GM21737 (cell line): Measurements from ENCODE around the gene ZNF311.

Experiments used
- ATAC-seq: cut with Tn5 transposase; IDR thresholded peaks from one replicate; pipeline ENCODE4 v1.9.1; 2021; ENCODE audit warnings: mild to moderate bottlenecking, moderate library complexity; ENCODE audit not compliant: unreplicated experiment

The ZNF311 gene

GRCh38 chr6:29005183-29005885 lies at the start of gene ZNF311:
Gene ZNF311, minus strand, starts transcription at chr6:29005315. Its CDS starts 1,361 bp downstream, at chr6:29003954.
- no peak for ATAC-seq

DNA sequence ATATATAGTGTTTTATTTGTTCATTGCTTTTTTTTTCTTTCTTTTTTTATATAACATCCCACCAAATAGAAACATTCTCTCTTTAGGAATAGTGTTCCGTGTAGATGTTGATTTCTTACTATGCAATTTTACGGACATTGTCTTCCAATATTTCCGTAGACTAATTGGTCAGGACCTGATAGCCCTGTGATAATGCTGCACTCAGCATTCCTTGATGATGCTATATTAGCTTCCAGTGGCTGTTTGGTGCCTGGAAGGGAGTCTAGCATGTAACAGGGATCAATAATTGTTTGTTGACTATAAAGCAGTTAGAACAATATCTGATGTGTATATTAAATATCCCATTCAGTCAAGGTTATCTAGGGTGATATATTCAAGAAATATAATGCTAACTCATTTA lies 46.6 kb upstream of the ZNF311 start:
- ATAC-seq = no peak

GRCh38 chr6:29045075-29045474 lies 40.0 kb upstream of the ZNF311 start, which contains the start of gene OR2W1:
Gene OR2W1, minus strand, starts transcription at chr6:29045175. Its CDS starts 0 bp downstream, at chr6:29045175.
- no peak for ATAC-seq

DNA sequence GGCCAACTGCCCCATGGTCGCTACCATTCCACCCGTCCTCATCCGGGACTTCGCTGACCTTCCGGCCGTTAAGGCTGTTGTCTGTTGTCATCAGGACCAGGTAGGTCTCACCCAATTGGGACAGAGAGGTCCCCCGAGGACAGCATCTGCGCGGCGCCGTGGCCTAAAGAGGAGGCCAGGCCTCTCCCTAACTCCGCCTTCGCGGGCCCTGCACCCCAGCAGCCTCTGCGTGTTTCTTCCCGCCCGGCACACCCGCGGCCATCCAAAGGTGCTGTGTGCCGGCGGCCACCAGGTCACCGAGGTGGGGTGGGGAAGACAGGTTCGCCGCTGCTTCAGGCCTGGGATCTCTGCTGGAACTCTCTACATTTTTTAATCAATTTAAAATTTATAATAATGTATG lies 30.8 kb upstream of the ZNF311 start:
- ATAC-seq = no peak

DNA sequence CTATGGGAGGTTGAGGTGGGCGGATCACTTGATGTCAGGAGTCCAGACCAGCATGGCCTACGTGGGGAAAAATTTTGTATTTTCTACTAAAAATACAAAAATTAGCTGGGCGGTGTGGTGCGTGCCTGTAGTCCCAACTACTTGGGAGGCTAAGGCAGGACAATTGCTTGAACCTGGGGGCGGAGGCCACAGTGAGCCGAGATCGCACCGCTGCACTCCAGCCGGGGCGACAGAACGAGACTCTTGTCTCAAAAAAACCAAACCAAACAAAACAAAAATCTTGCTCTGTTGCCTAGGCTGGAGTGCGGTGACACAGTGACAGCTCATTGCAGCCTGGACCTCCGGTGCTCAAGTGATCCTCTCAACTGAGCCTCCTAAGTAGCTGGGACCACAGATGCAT lies 23.7 kb upstream of the ZNF311 start:
- no peak for ATAC-seq

GRCh38 chr6:29025927-29026585 lies 20.9 kb upstream of the ZNF311 start:
- no peak for ATAC-seq

- no peak for ATAC-seq
These were observed 16.3 kb upstream of the ZNF311 start for GRCh38 chr6:29021434-29021833.

- no peak for ATAC-seq
These were observed 14.5 kb upstream of the ZNF311 start for GRCh38 chr6:29019629-29020028.

DNA sequence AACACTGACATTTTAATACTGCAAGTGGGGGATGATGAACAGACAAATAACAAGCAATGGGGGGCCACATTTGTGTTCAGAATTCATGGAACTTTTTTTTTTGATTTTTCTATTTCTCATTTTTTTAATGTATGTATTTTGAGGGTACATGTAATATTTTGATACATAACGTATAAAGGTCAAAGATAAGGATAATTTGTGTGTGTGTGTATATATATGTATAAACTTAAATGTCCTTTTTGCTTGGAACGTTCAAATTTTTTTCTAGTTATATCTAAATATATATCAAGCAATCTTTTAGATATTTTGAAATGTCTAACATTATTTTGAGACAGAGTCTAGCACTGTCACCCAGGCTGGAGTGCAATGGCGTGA lies 12.3 kb upstream of the ZNF311 start:
- ATAC-seq = no peak

DNA sequence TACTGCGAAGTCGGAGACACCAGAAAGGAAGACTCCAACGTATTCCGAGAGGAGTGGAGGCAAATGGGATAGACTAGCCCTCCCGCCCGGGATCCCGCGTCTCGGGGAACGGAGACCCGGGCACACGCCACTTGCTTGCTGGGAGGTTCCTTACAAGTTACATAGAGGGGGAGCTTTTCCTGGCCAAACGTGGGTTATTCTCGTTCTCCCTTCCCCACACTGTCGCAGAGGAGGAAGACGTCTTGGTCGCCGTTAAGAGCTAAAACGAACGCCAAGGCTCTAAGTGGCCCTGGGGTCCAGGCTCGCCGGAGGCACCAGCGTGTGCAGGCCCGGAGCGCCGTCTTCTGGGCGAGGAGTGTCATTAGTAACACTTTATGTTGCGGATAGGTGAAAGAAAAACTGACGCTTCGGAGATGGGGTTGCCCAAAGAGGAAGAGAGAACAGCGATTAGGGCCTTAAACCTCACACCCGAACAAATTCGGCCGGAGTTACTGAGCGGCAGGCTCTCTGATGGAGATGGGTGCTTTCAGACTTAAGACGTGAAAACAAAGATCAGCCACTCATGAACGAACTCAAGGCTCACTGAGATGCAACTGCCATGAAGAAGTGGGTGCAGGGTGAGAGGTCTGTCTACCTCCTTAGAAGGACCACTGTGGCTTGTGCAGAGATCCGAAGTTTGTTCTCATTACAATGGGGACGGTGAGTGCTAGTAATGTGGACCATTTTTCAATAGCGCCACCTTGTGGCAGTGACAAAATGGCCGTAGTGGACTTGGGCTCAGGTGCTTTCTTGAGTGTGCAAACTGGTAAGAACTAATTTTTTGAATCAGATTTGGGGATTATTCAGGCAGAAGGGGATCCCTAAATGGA lies 11.7 kb upstream of the ZNF311 start:
- peak; percentile 77 for ATAC-seq

- no peak for ATAC-seq
These were observed 9.9 kb upstream of the ZNF311 start for GRCh38 chr6:29014729-29015608.

GRCh38 chr6:29011276-29011734 lies 6.2 kb upstream of the ZNF311 start:
- ATAC-seq = no peak

DNA sequence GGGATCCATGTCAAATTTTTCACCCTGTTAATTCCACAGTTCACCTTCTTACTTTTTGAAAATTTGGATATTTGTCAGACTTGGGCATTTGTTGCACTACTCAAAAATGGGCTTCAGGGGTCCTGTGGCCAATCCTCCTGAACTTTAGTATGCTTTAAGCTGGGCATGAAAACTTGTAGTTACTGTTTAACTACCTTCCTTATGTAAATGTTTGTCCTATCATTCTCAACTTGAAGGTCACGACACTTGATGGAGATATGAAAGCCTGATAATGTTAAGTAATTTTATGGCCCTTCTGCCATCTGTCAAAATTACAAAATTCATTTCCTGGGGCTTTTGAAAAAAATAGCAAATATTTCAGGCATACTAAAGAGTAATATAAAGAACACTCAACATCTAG lies 4.2 kb upstream of the ZNF311 start:
- no peak for ATAC-seq

- no peak for ATAC-seq
These were observed 3.0 kb upstream of the ZNF311 start for GRCh38 chr6:29008089-29008488.

GRCh38 chr6:28996844-28997510 lies 8.1 kb downstream of the ZNF311 start:
- ATAC-seq = no peak

GRCh38 chr6:28995093-28995650 lies 9.9 kb downstream of the ZNF311 start:
- no peak for ATAC-seq

DNA sequence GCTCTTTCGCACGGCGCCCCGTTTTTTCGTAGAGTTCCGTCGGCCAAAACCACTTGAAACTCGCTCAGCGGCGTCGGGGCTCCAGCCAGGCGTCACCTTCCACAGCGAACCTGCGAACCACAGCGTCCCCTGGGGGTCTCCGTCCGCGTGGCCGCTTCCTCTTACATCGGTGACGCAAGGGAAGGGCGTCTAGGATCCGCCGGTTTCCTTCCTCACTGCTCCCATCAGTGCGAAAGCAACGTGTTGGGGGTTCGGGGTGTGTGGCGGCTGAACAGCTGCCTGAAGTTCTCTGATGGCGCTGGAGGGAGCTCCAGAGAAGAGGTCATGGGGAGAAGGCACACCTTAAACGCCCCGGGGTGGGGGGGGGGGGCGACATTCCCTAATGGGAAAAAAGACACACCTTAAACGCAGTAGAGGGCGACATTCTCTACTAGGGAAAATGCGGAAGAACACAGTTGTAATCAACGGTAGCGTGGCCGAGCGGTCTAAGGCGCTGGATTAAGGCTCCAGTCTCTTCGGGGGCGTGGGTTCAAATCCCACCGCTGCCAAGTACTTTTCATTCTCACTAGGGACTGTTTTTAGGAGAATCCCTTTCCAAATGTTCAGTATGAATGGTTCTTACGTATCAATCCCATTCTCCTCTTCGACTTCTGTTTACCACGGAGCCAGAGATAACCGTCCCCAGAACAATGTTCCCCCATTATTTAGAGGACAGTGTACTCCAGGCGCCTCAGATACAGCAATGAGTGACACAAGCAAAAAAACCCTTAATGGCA lies 16.4 kb downstream of the ZNF311 start:
- ATAC-seq = no peak

DNA sequence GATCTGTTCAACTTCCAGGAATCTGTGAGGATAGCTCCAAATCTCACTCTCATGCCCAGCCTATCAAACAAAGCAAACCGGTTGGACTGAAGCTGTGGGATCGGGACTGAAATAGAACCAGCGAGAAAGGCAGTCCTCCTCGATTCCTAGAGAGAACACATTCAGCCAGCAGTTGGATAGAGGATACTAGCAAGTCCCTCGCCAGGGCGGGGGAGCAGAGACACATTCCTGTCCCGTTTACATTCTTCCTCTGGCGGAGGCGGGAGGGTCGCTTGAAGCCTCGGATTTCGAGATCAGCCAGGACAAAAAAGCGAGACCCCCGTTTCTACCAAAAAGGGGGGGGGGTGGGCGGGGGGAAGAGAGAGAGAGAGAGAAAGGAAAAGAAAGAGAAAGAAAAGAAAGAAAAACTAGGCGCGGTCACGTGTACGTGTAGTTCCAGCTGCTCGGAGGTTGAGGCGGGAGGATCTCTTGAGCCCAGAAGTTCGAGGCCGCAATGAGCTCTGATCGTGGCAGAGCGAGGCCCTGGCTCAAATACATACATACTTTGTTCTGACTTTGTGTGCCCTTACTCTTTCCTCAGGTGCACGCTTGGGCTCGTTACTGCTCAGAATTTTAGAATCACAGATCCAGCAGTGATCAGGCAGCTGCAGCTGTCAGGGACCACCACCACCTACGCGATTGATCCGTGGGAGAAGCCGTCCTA lies 19.5 kb downstream of the ZNF311 start:
- no peak for ATAC-seq
